HG03460 (cell line): ENCODE results near the gene SYCN.

Source experiments
- ATAC-seq: cut with Tn5 transposase; IDR thresholded peaks from one replicate; pipeline ENCODE4 v1.9.1; 2021; ENCODE audit not compliant: unreplicated experiment

SYCN gene

GRCh38 chr19:39172700-39173501, 31.2 kb downstream of the SYCN start:
- ATAC-seq, result no peak

GRCh38 chr19:39171479-39172465, 32.3 kb downstream of the SYCN start:
- ATAC-seq, result no peak

GRCh38 chr19:39170386-39171231, 33.5 kb downstream of the SYCN start:
- ATAC-seq, result no peak

GRCh38 chr19:39169143-39169810, 34.8 kb downstream of the SYCN start:
- no peak for ATAC-seq

GRCh38 chr19:39168258-39169142, 35.6 kb downstream of the SYCN start:
- ATAC-seq, result no peak

GRCh38 chr19:39167461-39168257, 36.4 kb downstream of the SYCN start:
- ATAC-seq, result no peak

- no peak for ATAC-seq
Measured at GRCh38 chr19:39166571-39167391, 37.3 kb downstream of the SYCN start.

GRCh38 chr19:39165857-39166256, 38.2 kb downstream of the SYCN start:
- no peak for ATAC-seq

- no peak for ATAC-seq
Measured at GRCh38 chr19:39164289-39164688, 39.8 kb downstream of the SYCN start.

- no peak for ATAC-seq
Measured at GRCh38 chr19:39163621-39164020, 40.4 kb downstream of the SYCN start.

- no peak for ATAC-seq
Measured at GRCh38 chr19:39162441-39163043, 41.5 kb downstream of the SYCN start.

- ATAC-seq, result no peak
Measured at GRCh38 chr19:39160889-39161672, 43.0 kb downstream of the SYCN start.

- no peak for ATAC-seq
Measured at GRCh38 chr19:39160523-39160861, 43.6 kb downstream of the SYCN start.

GRCh38 chr19:39158646-39159260, 45.3 kb downstream of the SYCN start:
- no peak for ATAC-seq

GRCh38 chr19:39157997-39158389, 46.1 kb downstream of the SYCN start:
- no peak for ATAC-seq

- no peak for ATAC-seq
Measured at GRCh38 chr19:39157275-39157996, 46.6 kb downstream of the SYCN start.
